Activated CD4-positive, alpha-beta T cell treated with anti-CD3 and anti-CD28 coated beads, Interleukin-10, Interleukin-2, amounts not matched to agents 100 ng/mL and 50 ng/mL, durations not matched to agents 16 hours and 8 hours (primary cell): ENCODE data around the gene MSI2.

Experiments used
- DNase-seq: peaks from one replicate; pipeline ENCODE4 v3.0.0-alpha.2; 2020

MSI2 gene

GRCh38 chr17:57677301-57677700 is 421.0 kb downstream of the MSI2 start:
- no peak for DNase-seq

GRCh38 chr17:57677858-57678257 is 421.5 kb downstream of the MSI2 start:
- no peak for DNase-seq

GRCh38 chr17:57678393-57678792 is 422.1 kb downstream of the MSI2 start:
- no peak for DNase-seq

GRCh38 chr17:57679356-57679755 is 423.0 kb downstream of the MSI2 start:
- DNase-seq: no peak

- no peak for DNase-seq
Observed at GRCh38 chr17:57679906-57680695, 423.8 kb downstream of the MSI2 start.

GRCh38 chr17:57682701-57683100 is 426.4 kb downstream of the MSI2 start:
- no peak for DNase-seq

- no peak for DNase-seq
Observed at GRCh38 chr17:57684711-57685498, 428.6 kb downstream of the MSI2 start.

GRCh38 chr17:57685499-57686132 is 429.3 kb downstream of the MSI2 start:
- no peak for DNase-seq

- no peak for DNase-seq
Observed at GRCh38 chr17:57687642-57688041, 431.3 kb downstream of the MSI2 start.

- no peak for DNase-seq
Observed at GRCh38 chr17:57689254-57689653, 432.9 kb downstream of the MSI2 start.

GRCh38 chr17:57691939-57692338 is 435.6 kb downstream of the MSI2 start:
- DNase-seq: no peak

GRCh38 chr17:57692770-57693169 is 436.4 kb downstream of the MSI2 start:
- no peak for DNase-seq

- DNase-seq: no peak
Observed at GRCh38 chr17:57694051-57694450, 437.7 kb downstream of the MSI2 start.

- DNase-seq: no peak
Observed at GRCh38 chr17:57696050-57696449, 439.7 kb downstream of the MSI2 start.

GRCh38 chr17:57697197-57697596 is 440.9 kb downstream of the MSI2 start:
- DNase-seq: no peak

- no peak for DNase-seq
Observed at GRCh38 chr17:57697891-57698711, 441.8 kb downstream of the MSI2 start.

- no peak for DNase-seq
Observed at GRCh38 chr17:57699751-57700219, 443.5 kb downstream of the MSI2 start.

GRCh38 chr17:57701124-57701523 is 444.8 kb downstream of the MSI2 start:
- DNase-seq: no peak

- no peak for DNase-seq
Observed at GRCh38 chr17:57703273-57703672, 446.9 kb downstream of the MSI2 start.

GRCh38 chr17:57704448-57704847 is 448.1 kb downstream of the MSI2 start:
- no peak for DNase-seq

GRCh38 chr17:57705921-57706695 is 449.8 kb downstream of the MSI2 start:
- no peak for DNase-seq

GRCh38 chr17:57706761-57707160 is 450.4 kb downstream of the MSI2 start:
- DNase-seq: no peak
